HTERT RPE-1 (cell line): ENCODE data around the gene BCL7C.
"Not testable (repeated sequence)": the region's sequence is repeated elsewhere in the genome, so short reads cannot be mapped to it uniquely, and the experiment has no call there.

Experiments used
- in situ Hi-C: fragments of 300-500 bp; cut with MboI; formaldehyde crosslinking; loops from 4 replicates; pipeline ENCODE4 v1.14.3; 2020; ENCODE audit warnings: low sequenced_read_pairs

The BCL7C gene

GRCh38 chr16:30893744-30894539 lies at the start of gene BCL7C:
TSS of gene BCL7C (minus strand) at chr16:30894077. CDS start at chr16:30893944, 133 bp downstream.
- in situ Hi-C loops: no loop called here

- in situ Hi-C loops: no loop called here
Measured at GRCh38 chr16:30942426-30942806, 48.5 kb upstream of the BCL7C start.

GRCh38 chr16:30941600-30942425 lies 47.9 kb upstream of the BCL7C start:
- in situ Hi-C loops: no loop called here

- in situ Hi-C loops: not testable (repeated sequence)
Measured at GRCh38 chr16:30939571-30939970, 45.7 kb upstream of the BCL7C start.

GRCh38 chr16:30937692-30938091 lies 43.8 kb upstream of the BCL7C start:
- in situ Hi-C loops: no loop called here

GRCh38 chr16:30934827-30935557 lies 41.1 kb upstream of the BCL7C start:
- in situ Hi-C loops: no loop called here

GRCh38 chr16:30931068-30931650 lies 37.3 kb upstream of the BCL7C start:
- in situ Hi-C loops: no loop called here

- in situ Hi-C loops: no loop called here
Measured at GRCh38 chr16:30930160-30930571, 36.3 kb upstream of the BCL7C start.

GRCh38 chr16:30929167-30929566 lies 35.3 kb upstream of the BCL7C start:
- in situ Hi-C loops: no loop called here

GRCh38 chr16:30928390-30928789 lies 34.5 kb upstream of the BCL7C start:
- in situ Hi-C loops: no loop called here

GRCh38 chr16:30927789-30928378 lies 34.0 kb upstream of the BCL7C start:
- in situ Hi-C loops: no loop called here

- in situ Hi-C loops: no loop called here
Measured at GRCh38 chr16:30926937-30927788, 33.3 kb upstream of the BCL7C start.

GRCh38 chr16:30925995-30926811 lies 32.3 kb upstream of the BCL7C start:
- in situ Hi-C loops: no loop called here

- in situ Hi-C loops: no loop called here
Measured at GRCh38 chr16:30925632-30925987, 31.7 kb upstream of the BCL7C start.

- in situ Hi-C loops: no loop called here
Measured at GRCh38 chr16:30924913-30925631, 31.2 kb upstream of the BCL7C start.

GRCh38 chr16:30924076-30924912 lies 30.4 kb upstream of the BCL7C start:
- in situ Hi-C loops: no loop called here

GRCh38 chr16:30923554-30924075 lies 29.7 kb upstream of the BCL7C start, which contains the start of gene FBXL19:
TSS of gene FBXL19 (plus strand) at chr16:30923572. CDS start at chr16:30925755, 2,183 bp downstream.
- in situ Hi-C loops: no loop called here
